ENCODE results near the gene UROC1.

DNA sequence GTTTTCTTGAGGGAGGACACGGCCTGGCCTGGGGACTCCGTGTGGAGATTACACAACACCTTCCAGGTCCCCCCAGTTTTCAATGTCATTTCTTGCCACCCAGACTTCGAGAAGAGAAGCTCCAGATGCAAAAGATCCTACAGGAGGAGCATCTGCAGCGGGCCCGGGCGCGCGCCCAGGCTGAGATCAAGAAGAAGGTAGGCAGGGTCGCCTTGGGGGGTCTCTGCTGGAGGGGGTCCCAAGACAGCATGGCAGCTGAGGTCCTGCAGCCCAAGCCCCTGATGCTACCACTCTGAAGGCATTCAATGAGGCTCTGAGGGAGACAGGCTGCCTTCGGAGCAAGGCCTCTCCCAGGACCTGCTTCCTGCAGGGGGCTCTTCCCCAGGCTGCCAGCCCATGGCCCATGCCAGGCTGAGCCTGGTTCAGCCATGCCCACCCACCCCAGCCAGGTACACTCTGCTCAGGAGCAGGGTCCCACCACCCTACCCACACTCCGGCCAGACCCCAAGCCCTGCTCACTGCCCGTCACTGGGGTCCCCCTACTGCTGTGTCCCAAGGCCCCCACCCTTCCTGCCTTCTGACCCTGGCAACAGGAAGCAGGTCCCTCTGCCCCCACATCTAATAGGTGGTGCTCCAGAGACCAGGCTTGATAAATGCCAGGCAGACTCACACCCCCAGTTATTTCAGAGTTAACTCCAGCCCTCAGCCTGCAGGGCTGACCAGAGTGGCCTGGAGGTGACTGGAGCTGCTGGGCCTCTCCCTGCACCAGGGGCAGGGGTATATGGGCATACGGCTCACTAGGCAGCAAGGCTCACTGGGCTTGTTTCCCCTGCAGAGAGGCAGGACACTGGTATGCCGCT is 81.9 kb downstream of the UROC1 start:
- TF ChIP-seq ZNF720 (CRISPR knock-in tag; IDR thresholded peaks at IDR 0.05) (no peak), POLR2A (IDR thresholded peaks at IDR 0.05; ENCODE audit: insufficient read depth in 1 of 2, low read depth in 2 of 2, low read length in 2 of 2) (no peak), ZFX (CRISPR knock-in tag; IDR thresholded peaks at IDR 0.05; ENCODE audit: low read depth) (no peak), ZNF317 (CRISPR knock-in tag; IDR thresholded peaks at IDR 0.05) (no peak), EZH2 (conservative IDR thresholded peaks at IDR 0.05; ENCODE audit: low read depth, low read length) (no peak), CC2D1A (CRISPR knock-in tag; IDR thresholded peaks at IDR 0.05) (no peak), NFYB (CRISPR knock-in tag; IDR thresholded peaks at IDR 0.05) (no peak)
- TF ChIP-seq, protein P1, sequence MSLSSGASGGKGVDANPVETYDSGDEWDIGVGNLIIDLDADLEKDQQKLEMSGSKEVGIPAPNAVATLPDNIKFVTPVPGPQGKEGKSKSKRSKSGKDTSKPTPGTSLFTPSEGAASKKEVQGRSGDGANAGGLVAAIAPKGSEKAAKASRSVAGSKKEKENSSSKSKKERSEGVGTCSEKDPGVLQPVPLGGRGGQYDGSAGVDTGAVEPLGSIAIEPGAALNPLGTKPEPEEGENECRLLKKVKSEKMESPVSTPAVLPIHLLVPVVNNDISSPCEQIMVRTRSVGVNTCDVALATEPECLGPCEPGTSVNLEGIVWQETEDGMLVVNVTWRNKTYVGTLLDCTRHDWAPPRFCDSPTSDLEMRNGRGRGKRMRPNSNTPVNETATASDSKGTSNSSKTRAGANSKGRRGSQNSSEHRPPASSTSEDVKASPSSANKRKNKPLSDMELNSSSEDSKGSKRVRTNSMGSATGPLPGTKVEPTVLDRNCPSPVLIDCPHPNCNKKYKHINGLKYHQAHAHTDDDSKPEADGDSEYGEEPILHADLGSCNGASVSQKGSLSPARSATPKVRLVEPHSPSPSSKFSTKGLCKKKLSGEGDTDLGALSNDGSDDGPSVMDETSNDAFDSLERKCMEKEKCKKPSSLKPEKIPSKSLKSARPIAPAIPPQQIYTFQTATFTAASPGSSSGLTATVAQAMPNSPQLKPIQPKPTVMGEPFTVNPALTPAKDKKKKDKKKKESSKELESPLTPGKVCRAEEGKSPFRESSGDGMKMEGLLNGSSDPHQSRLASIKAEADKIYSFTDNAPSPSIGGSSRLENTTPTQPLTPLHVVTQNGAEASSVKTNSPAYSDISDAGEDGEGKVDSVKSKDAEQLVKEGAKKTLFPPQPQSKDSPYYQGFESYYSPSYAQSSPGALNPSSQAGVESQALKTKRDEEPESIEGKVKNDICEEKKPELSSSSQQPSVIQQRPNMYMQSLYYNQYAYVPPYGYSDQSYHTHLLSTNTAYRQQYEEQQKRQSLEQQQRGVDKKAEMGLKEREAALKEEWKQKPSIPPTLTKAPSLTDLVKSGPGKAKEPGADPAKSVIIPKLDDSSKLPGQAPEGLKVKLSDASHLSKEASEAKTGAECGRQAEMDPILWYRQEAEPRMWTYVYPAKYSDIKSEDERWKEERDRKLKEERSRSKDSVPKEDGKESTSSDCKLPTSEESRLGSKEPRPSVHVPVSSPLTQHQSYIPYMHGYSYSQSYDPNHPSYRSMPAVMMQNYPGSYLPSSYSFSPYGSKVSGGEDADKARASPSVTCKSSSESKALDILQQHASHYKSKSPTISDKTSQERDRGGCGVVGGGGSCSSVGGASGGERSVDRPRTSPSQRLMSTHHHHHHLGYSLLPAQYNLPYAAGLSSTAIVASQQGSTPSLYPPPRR (CRISPR knock-in tag; IDR thresholded peaks at IDR 0.05; ENCODE audit: borderline replicate concordance), result no peak
- TF ChIP-seq, protein P2, sequence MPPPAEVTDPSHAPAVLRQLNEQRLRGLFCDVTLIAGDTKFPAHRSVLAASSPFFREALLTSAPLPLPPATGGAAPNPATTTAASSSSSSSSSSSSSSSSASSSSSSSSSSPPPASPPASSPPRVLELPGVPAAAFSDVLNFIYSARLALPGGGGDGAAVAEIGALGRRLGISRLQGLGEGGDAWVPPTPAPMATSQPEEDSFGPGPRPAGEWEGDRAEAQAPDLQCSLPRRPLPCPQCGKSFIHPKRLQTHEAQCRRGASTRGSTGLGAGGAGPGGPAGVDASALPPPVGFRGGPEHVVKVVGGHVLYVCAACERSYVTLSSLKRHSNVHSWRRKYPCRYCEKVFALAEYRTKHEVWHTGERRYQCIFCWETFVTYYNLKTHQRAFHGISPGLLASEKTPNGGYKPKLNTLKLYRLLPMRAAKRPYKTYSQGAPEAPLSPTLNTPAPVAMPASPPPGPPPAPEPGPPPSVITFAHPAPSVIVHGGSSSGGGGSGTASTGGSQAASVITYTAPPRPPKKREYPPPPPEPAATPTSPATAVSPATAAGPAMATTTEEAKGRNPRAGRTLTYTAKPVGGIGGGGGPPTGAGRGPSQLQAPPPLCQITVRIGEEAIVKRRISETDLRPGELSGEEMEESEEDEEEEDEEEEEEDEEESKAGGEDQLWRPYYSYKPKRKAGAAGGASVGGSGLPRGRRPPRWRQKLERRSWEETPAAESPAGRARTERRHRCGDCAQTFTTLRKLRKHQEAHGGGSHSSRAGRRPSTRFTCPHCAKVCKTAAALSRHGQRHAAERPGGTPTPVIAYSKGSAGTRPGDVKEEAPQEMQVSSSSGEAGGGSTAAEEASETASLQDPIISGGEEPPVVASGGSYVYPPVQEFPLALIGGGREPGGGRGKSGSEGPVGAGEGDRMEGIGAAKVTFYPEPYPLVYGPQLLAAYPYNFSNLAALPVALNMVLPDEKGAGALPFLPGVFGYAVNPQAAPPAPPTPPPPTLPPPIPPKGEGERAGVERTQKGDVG (CRISPR knock-in tag; IDR thresholded peaks at IDR 0.05; ENCODE audit: borderline replicate concordance), result no peak
- TF ChIP-seq, protein P3, sequence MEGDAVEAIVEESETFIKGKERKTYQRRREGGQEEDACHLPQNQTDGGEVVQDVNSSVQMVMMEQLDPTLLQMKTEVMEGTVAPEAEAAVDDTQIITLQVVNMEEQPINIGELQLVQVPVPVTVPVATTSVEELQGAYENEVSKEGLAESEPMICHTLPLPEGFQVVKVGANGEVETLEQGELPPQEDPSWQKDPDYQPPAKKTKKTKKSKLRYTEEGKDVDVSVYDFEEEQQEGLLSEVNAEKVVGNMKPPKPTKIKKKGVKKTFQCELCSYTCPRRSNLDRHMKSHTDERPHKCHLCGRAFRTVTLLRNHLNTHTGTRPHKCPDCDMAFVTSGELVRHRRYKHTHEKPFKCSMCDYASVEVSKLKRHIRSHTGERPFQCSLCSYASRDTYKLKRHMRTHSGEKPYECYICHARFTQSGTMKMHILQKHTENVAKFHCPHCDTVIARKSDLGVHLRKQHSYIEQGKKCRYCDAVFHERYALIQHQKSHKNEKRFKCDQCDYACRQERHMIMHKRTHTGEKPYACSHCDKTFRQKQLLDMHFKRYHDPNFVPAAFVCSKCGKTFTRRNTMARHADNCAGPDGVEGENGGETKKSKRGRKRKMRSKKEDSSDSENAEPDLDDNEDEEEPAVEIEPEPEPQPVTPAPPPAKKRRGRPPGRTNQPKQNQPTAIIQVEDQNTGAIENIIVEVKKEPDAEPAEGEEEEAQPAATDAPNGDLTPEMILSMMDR (CRISPR knock-in tag; IDR thresholded peaks at IDR 0.05), result no peak
- TF ChIP-seq, protein P4, sequence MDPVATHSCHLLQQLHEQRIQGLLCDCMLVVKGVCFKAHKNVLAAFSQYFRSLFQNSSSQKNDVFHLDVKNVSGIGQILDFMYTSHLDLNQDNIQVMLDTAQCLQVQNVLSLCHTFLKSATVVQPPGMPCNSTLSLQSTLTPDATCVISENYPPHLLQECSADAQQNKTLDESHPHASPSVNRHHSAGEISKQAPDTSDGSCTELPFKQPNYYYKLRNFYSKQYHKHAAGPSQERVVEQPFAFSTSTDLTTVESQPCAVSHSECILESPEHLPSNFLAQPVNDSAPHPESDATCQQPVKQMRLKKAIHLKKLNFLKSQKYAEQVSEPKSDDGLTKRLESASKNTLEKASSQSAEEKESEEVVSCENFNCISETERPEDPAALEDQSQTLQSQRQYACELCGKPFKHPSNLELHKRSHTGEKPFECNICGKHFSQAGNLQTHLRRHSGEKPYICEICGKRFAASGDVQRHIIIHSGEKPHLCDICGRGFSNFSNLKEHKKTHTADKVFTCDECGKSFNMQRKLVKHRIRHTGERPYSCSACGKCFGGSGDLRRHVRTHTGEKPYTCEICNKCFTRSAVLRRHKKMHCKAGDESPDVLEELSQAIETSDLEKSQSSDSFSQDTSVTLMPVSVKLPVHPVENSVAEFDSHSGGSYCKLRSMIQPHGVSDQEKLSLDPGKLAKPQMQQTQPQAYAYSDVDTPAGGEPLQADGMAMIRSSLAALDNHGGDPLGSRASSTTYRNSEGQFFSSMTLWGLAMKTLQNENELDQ (CRISPR knock-in tag; IDR thresholded peaks at IDR 0.05; ENCODE audit: borderline replicate concordance), result no peak
